Immature natural killer cell (primary cell): ENCODE data around the gene ESR1. TPM values are rescaled to one million over a fixed set of nuclear protein-coding genes. Genes with fewer than 3 reads are reported as not detected.
"Not testable (repeated sequence)": the region's sequence is repeated elsewhere in the genome, so short reads cannot be mapped to it uniquely, and the experiment has no call there.

Experiments used
- DNase-seq, 3 donors: peaks; one replicate each; pipeline ENCODE4 v3.0.0; 2022; ENCODE audit warnings: mixed read lengths in 1 of 3
- H3K27ac Mint-ChIP-seq, 6 donors: one replicate each; pipeline ENCODE4 v1.8.0; 2020; ENCODE audit warnings: mixed read lengths in 6 of 6, mild to moderate bottlenecking in 5 of 6, inconsistent platforms in 4 of 6, moderate library complexity in 3 of 6
- H3K27me3 Mint-ChIP-seq, 3 donors: one replicate each; pipeline ENCODE4 v1.8.0; 2020 to 2021; ENCODE audit warnings: low read depth in 3 of 3, mild to moderate bottlenecking in 3 of 3, mixed read lengths in 3 of 3, moderate library complexity in 3 of 3, inconsistent platforms in 1 of 3
- H3K36me3 Mint-ChIP-seq, 3 donors: one replicate each; pipeline ENCODE4 v1.8.0; 2020; ENCODE audit warnings: mixed read lengths in 3 of 3, inconsistent platforms in 2 of 3, mild to moderate bottlenecking in 2 of 3
- H3K4me1 Mint-ChIP-seq, 2 donors: one replicate each; pipeline ENCODE4 v1.8.0; 2020; ENCODE audit warnings: inconsistent platforms in 2 of 2, mild to moderate bottlenecking in 2 of 2, mixed read lengths in 2 of 2, moderate library complexity in 1 of 2
- H3K4me3 Mint-ChIP-seq, 5 donors: one replicate each; pipeline ENCODE4 v1.8.0; 2020; ENCODE audit warnings: mild to moderate bottlenecking in 5 of 5, mixed read lengths in 5 of 5, inconsistent platforms in 3 of 5, moderate library complexity in 3 of 5
- H3K9me3 Mint-ChIP-seq, 6 donors: one replicate each; pipeline ENCODE4 v1.8.0; 2020; ENCODE audit warnings: mild to moderate bottlenecking in 6 of 6, mixed read lengths in 6 of 6, inconsistent platforms in 4 of 6, moderate library complexity in 3 of 6
- polyA plus RNA-seq, 3 donors: library from polyadenylated mRNA; unstranded; fragments of 300-500 nt; fragmentation: Illumina TruSeq; gene quantifications; one replicate each; pipeline ENCODE4 v1.2.3, GENCODE V29; 2021

The ESR1 gene
- polyA plus RNA-seq, 3 donors from 2014 or later, result not detected

DNA sequence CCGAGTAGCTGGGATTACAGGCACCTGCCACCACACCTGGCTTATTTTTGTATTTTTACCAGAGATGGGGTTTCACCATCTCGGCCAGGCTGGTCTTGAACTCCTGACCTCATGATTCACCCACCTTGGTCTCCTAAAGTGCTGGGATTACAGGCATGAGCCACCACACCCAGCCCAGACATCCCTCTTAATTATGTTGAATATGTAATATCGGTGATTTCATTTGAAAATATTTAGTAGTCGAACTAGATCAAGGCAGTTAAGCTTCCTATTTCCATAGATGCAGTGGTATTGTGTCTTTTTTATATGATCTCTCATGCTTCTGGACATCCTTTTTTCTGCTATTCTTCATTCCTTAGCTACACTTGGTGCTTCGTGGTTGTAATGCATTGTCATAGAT, 29.7 kb downstream of the ESR1 start:
- no peak for DNase-seq
- Mint-ChIP-seq H3K4me3 (no peak overlapping the region), H3K36me3 (no peaks in the 10 kb centered on the region), H3K9me3 (peaks cover 0 to 2% (median 0%) of the 10 kb centered on the region in 6 donors), H3K27me3 (peaks cover 0 to 8% (median 6%) of the 10 kb centered on the region in 3 donors), H3K4me1 (no peaks in the 10 kb centered on the region), H3K27ac (no peak overlapping the region)

DNA sequence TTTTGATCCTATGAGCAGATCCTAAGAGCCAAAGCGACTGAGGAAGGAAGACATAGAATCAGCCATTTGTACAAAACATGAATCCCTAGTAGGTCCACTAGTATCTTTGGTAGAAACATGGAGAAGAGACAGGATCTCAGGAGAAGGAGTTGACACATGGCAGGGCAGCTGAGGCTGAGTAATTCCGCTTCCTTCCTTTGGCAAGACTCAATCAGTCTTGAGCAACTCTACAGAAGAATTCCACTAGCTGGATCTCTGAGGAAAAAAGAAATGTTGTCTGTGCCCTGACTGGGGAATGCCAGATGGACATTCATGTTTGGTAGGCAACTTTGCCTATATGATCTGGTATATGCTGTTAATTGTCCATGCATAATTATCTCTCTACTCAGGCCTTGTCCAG, 35.3 kb downstream of the ESR1 start:
- DNase-seq, result no peak
- H3K9me3 Mint-ChIP-seq, result no peaks in the 10 kb centered on the region
- H3K27ac Mint-ChIP-seq, result no peak overlapping the region
- H3K4me1 Mint-ChIP-seq, result no peaks in the 10 kb centered on the region
- H3K27me3 Mint-ChIP-seq, result peaks cover 0 to 6% (median 2%) of the 10 kb centered on the region in 3 donors
- H3K36me3 Mint-ChIP-seq, result no peaks in the 10 kb centered on the region
- H3K4me3 Mint-ChIP-seq, result no peak overlapping the region

DNA sequence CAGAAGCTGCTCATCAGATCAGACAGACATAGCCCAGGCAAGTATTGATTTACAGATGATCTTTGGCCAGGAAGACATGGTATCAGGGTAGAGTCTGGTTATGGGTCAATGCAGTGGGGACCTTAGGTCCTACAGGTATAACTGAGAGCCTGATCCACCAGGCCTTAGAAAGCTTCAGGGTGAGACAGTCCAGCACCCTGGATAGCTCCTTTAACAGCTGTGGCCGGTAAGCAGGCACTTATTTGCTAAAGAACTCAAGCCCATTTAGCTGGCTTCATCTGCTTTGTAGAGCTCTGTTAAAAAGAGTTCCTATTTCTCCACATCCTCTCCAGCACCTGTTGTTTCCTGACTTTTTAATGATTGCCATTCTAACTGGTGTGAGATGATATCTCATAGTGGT, 39.6 kb downstream of the ESR1 start:
- no peaks in the 10 kb centered on the region for H3K36me3 Mint-ChIP-seq
- no peak overlapping the region for H3K4me3 Mint-ChIP-seq
- H3K27ac Mint-ChIP-seq, result no peak overlapping the region
- DNase-seq, result no peak
- peaks cover 0 to 6% (median 3%) of the 10 kb centered on the region in 3 donors for H3K27me3 Mint-ChIP-seq
- H3K4me1 Mint-ChIP-seq, result no peaks in the 10 kb centered on the region
- peaks cover 0 to 4% (median 0%) of the 10 kb centered on the region in 6 donors for H3K9me3 Mint-ChIP-seq

DNA sequence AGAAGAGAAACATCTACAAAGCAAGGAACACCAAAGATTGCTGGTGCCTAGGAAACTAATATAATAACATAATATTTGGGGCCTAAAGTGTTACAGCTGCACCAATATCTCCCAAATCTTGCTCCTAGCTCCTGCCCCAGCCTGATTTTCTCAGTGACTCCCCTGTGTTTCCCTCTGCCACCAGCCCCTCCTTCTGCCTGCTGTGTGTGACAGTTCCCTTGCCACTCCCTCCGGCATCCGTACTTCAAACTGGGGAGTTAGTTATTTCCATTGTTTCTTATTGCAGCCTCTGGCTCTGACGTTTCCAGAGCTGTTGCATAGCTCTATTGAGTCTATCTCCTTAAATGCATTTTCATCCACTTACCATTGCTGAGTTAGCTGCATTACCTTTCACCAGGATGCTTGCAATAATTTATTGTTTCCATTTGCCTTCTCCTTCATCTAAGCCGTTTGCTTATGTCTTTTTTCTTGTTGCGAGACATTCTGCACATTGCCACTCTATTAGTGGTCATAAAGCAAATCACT, 43.1 kb downstream of the ESR1 start:
- no peak overlapping the region for H3K4me3 Mint-ChIP-seq
- no peaks in the 10 kb centered on the region for H3K36me3 Mint-ChIP-seq
- peaks cover 0 to 4% (median 0%) of the 10 kb centered on the region in 6 donors for H3K9me3 Mint-ChIP-seq
- no peak overlapping the region for H3K27ac Mint-ChIP-seq
- peaks cover 3 to 6% (median 4%) of the 10 kb centered on the region in 3 donors for H3K27me3 Mint-ChIP-seq
- DNase-seq, result no peak
- no peaks in the 10 kb centered on the region for H3K4me1 Mint-ChIP-seq

GRCh38 chr6:151858294-151858693, 50.8 kb downstream of the ESR1 start:
- Mint-ChIP-seq H3K27ac (no peak overlapping the region), H3K4me1 (no peaks in the 10 kb centered on the region), H3K36me3 (no peaks in the 10 kb centered on the region), H3K27me3 (peaks cover 0 to 5% (median 2%) of the 10 kb centered on the region in 3 donors), H3K9me3 (no peaks in the 10 kb centered on the region), H3K4me3 (no peak overlapping the region)
- no peak for DNase-seq

- H3K4me1 Mint-ChIP-seq, result peaks cover 2 to 6% of the 10 kb centered on the region in 2 donors
- no peak overlapping the region for H3K27ac Mint-ChIP-seq
- H3K9me3 Mint-ChIP-seq, result peaks cover 0 to 3% (median 0%) of the 10 kb centered on the region in 6 donors
- no peaks in the 10 kb centered on the region for H3K36me3 Mint-ChIP-seq
- DNase-seq, result no peak
- no peak overlapping the region for H3K4me3 Mint-ChIP-seq
- H3K27me3 Mint-ChIP-seq, result peaks cover 0 to 8% (median 3%) of the 10 kb centered on the region in 3 donors
Observed at GRCh38 chr6:151862461-151862860, 55.0 kb downstream of the ESR1 start.

DNA sequence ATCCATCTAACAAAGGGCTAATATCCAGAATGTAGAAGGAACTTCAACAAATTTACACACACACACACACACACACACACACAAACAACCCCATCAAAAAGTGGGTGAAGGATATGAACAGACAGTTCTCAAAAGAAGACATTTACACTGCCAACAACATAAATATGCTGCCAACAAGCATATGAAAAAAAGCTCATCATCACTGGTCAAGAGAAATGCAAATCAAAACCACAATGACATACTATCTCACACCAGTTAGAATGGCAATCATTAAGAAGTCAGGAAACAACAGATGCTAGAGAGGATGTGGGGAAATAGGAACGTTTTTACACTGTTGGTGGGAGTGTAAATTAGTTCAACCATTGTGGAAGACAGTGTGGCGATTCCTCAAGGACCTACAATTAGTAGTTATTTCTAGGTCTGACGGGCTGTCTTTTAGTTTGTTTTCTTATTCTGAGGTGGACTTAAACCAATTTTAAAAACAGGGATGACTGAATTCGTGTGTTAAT, 59.9 kb downstream of the ESR1 start:
- not testable (repeated sequence) for H3K27me3 Mint-ChIP-seq, H3K36me3 Mint-ChIP-seq, DNase-seq, H3K27ac Mint-ChIP-seq, H3K4me1 Mint-ChIP-seq, H3K9me3 Mint-ChIP-seq, H3K4me3 Mint-ChIP-seq

GRCh38 chr6:151869345-151869744, 61.9 kb downstream of the ESR1 start:
- Mint-ChIP-seq H3K27ac (no peak overlapping the region), H3K9me3 (peaks cover 0 to 8% (median 0%) of the 10 kb centered on the region in 6 donors), H3K4me1 (peaks cover 2 to 7% of the 10 kb centered on the region in 2 donors), H3K4me3 (no peak overlapping the region), H3K36me3 (peaks cover 0 to 4% (median 0%) of the 10 kb centered on the region in 3 donors), H3K27me3 (peaks cover 0 to 3% (median 2%) of the 10 kb centered on the region in 3 donors)
- DNase-seq, result no peak

- H3K36me3 Mint-ChIP-seq, result peaks cover 0 to 4% (median 0%) of the 10 kb centered on the region in 3 donors
- H3K27me3 Mint-ChIP-seq, result peaks cover 0 to 2% (median 0%) of the 10 kb centered on the region in 3 donors
- H3K9me3 Mint-ChIP-seq, result peaks cover 0 to 8% (median 0%) of the 10 kb centered on the region in 6 donors
- no peak overlapping the region for H3K27ac Mint-ChIP-seq
- no peak for DNase-seq
- H3K4me3 Mint-ChIP-seq, result no peak overlapping the region
- H3K4me1 Mint-ChIP-seq, result peaks cover 2 to 7% of the 10 kb centered on the region in 2 donors
Observed at GRCh38 chr6:151869787-151870186, 62.3 kb downstream of the ESR1 start.

GRCh38 chr6:151870375-151870774, 62.9 kb downstream of the ESR1 start:
- no peak overlapping the region for H3K27ac Mint-ChIP-seq
- no peak overlapping the region for H3K4me3 Mint-ChIP-seq
- H3K36me3 Mint-ChIP-seq, result peaks cover 0 to 4% (median 0%) of the 10 kb centered on the region in 3 donors
- peaks cover 0 to 8% (median 0%) of the 10 kb centered on the region in 6 donors for H3K9me3 Mint-ChIP-seq
- no peak for DNase-seq
- H3K27me3 Mint-ChIP-seq, result peaks cover 0 to 2% (median 0%) of the 10 kb centered on the region in 3 donors
- peaks cover 2 to 7% of the 10 kb centered on the region in 2 donors for H3K4me1 Mint-ChIP-seq

- peaks cover 0 to 4% (median 0%) of the 10 kb centered on the region in 3 donors for H3K36me3 Mint-ChIP-seq
- peaks cover 0 to 2% (median 0%) of the 10 kb centered on the region in 6 donors for H3K9me3 Mint-ChIP-seq
- H3K27ac Mint-ChIP-seq, result no peak overlapping the region
- peaks cover 0 to 4% (median 0%) of the 10 kb centered on the region in 3 donors for H3K27me3 Mint-ChIP-seq
- no peak overlapping the region for H3K4me3 Mint-ChIP-seq
- DNase-seq, result no peak
- H3K4me1 Mint-ChIP-seq, result no peaks in the 10 kb centered on the region
Observed at GRCh38 chr6:151875524-151875923, 68.0 kb downstream of the ESR1 start.

GRCh38 chr6:151876122-151876521, 68.6 kb downstream of the ESR1 start:
- Mint-ChIP-seq H3K4me3 (no peak overlapping the region), H3K27me3 (peaks cover 0 to 4% (median 0%) of the 10 kb centered on the region in 3 donors), H3K36me3 (peaks cover 0 to 4% (median 0%) of the 10 kb centered on the region in 3 donors), H3K4me1 (no peaks in the 10 kb centered on the region), H3K27ac (no peak overlapping the region), H3K9me3 (peaks cover 0 to 2% (median 0%) of the 10 kb centered on the region in 6 donors)
- DNase-seq, result no peak

DNA sequence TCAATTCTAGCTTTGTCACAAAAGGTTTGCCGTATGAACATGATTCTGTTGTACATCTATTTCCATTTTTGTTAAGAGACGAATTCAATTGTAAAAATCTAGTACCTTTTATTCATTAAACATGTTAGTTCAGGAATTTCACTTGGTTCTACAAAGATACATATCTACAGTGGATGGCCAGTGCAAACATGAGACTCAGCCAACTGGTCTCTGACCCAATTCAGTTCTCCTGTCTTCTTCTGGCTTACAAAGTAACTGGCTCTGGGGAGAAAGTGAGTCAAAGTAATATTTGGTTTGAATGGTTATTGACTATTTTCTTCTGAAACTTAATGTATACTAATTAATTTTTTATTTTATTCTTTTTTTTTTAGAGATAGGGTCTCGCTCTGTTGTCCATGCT, 70.0 kb downstream of the ESR1 start:
- Mint-ChIP-seq H3K36me3 (no peaks in the 10 kb centered on the region), H3K27me3 (peaks cover 0 to 2% (median 0%) of the 10 kb centered on the region in 3 donors), H3K9me3 (peaks cover 0 to 2% (median 0%) of the 10 kb centered on the region in 6 donors), H3K4me3 (no peak overlapping the region), H3K4me1 (no peaks in the 10 kb centered on the region), H3K27ac (no peak overlapping the region)
- DNase-seq, result no peak

DNA sequence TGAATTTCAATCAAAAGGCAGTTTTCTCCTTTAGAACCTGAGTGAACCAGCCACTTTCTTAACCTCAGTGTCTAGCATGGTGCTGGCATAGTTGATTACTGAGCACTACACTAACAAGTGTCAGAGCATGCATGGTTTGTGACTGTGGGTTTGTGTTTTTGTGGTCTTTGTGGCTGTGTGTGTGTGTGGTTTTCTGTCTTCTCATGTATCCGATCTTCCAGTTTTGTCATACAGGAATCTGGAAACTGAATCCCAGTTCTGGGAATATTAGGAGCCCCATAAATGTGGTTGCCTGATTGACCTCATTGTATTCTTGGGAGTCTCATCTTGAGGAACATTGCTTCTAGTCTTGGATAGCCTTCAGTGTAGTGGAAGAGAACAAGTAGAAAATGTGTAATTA, 73.7 kb downstream of the ESR1 start:
- H3K36me3 Mint-ChIP-seq, result no peaks in the 10 kb centered on the region
- H3K27ac Mint-ChIP-seq, result no peak overlapping the region
- H3K27me3 Mint-ChIP-seq, result peaks cover 0 to 2% (median 0%) of the 10 kb centered on the region in 3 donors
- no peak for DNase-seq
- peaks cover 0 to 2% (median 0%) of the 10 kb centered on the region in 6 donors for H3K9me3 Mint-ChIP-seq
- no peaks in the 10 kb centered on the region for H3K4me1 Mint-ChIP-seq
- H3K4me3 Mint-ChIP-seq, result no peak overlapping the region

DNA sequence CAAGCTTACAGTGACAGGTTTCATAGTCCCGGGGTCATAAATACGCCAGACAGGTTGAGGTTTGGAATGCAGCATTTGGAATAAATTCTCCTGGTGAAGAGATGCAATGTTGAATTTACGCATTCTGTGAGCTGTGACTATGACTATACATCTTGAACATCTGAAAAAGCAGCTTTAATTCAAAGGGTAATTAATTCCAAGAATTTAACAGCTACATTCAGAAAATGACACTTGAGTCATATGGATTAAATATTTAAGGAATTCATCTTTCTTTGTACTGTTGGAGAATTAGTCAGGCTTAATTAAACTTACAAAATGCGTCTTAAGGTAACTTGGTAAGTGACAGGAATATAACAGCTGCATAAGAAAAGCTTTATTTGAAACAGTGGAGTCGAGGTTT, 74.7 kb downstream of the ESR1 start:
- Mint-ChIP-seq H3K4me3 (no peak overlapping the region), H3K27ac (no peak overlapping the region), H3K27me3 (peaks cover 0 to 2% (median 0%) of the 10 kb centered on the region in 3 donors), H3K9me3 (peaks cover 0 to 2% (median 0%) of the 10 kb centered on the region in 6 donors), H3K4me1 (no peaks in the 10 kb centered on the region), H3K36me3 (no peaks in the 10 kb centered on the region)
- DNase-seq, result no peak
